GM12892 (cell line): ENCODE data around the gene PYDC1.

Experiments used
- POLR2A ChIP-seq: IDR thresholded peaks from 2 replicates; pipeline ENCODE4 v1.6.1; 2011; ENCODE audit warnings: low read depth, low read length, control low read depth
- POLR2AphosphoS5 ChIP-seq: IDR thresholded peaks from 2 replicates; pipeline ENCODE4 v1.6.1; 2011; ENCODE audit warnings: low read depth, low read length, control low read depth
- TAF1 ChIP-seq: IDR thresholded peaks from 2 replicates; pipeline ENCODE4 v1.6.1; 2011; ENCODE audit warnings: low read depth, mild to moderate bottlenecking, control low read depth, low read length, borderline replicate concordance

GRCh38 chr16:31177136-31177535 is 39.8 kb downstream of the PYDC1 start:
- TF ChIP-seq POLR2A, result no peak
- TF ChIP-seq POLR2AphosphoS5, result no peak
- no peak for TF ChIP-seq TAF1
